Gastrocnemius medialis (tissue), 4 donors: Measurements from ENCODE around the gene AJAP1. TPM values are rescaled to one million over a fixed set of nuclear protein-coding genes. Genes with fewer than 3 reads are reported as not detected.

Experiments used
- ATAC-seq, 2 donors: fragments of 150-250 bp; one replicate each; pipeline ENCODE4 v1.9.1; 2016
- DNase-seq, 2 donors: peaks; one replicate each; pipeline ENCODE4 v3.0.0-alpha.2; 2019
- H3K27ac ChIP-seq, 4 donors: fragments of 200-600 bp; sonication (generic); 1 replicate in 1 of 4; 2 replicates in 3 of 4; pipeline ENCODE4 v1.5.1; 2016 to 2018; ENCODE audit warnings: mild to moderate bottlenecking in 2 of 4, moderate library complexity in 1 of 4
- H3K27me3 ChIP-seq, 3 donors: fragments of 200-600 bp; sonication (generic) in 2 of 3; 1 replicate in 1 of 3; 2 replicates in 2 of 3; pipeline versions ENCODE4 v1.5.1 to v1.6.0; 2016 to 2019; ENCODE audit warnings: mild to moderate bottlenecking in 1 of 3, moderate library complexity in 1 of 3
- H3K36me3 ChIP-seq, 2 donors: fragments of 200-600 bp; sonication (generic) in 1 of 2; one replicate each; pipeline ENCODE4 v1.5.1; 2017 to 2018
- H3K4me1 ChIP-seq, 2 donors: fragments of 200-600 bp; sonication (generic) in 1 of 2; one replicate each; pipeline ENCODE4 v1.5.1; 2016 to 2017; ENCODE audit warnings: mild to moderate bottlenecking in 2 of 2
- H3K4me3 ChIP-seq, 4 donors: fragments of 200-600 bp; sonication (generic) in 3 of 4; 1 replicate in 1 of 4; 2 replicates in 3 of 4; pipeline ENCODE4 v1.5.1; 2016 to 2019; ENCODE audit warnings: mild to moderate bottlenecking in 2 of 4
- H3K9me3 ChIP-seq, 3 donors: fragments of 200-600 bp; sonication (generic) in 2 of 3; 1 replicate in 1 of 3; 2 replicates in 2 of 3; pipeline ENCODE4 v1.5.1; 2016 to 2019
- CTCF ChIP-seq, 5 experiments: fragments of 450-650 bp in 3 of 5; fragments of 200-600 bp in 2 of 5; sonication (generic) in 2 of 5; IDR thresholded peaks in 4 of 5; conservative IDR thresholded peaks in 1 of 5; 1 replicate in 4 of 5; 2 replicates in 1 of 5; pipeline ENCODE4 v1.5.1; 2016 to 2019; ENCODE audit warnings: antibody characterized with exemption in 5 of 5, mild to moderate bottlenecking in 3 of 5, moderate library complexity in 3 of 5
- POLR2A ChIP-seq, 2 donors: fragments of 450-650 bp; IDR thresholded peaks; one replicate each; pipeline ENCODE4 v1.6.1; 2017; ENCODE audit warnings: antibody characterized with exemption in 2 of 2, mild to moderate bottlenecking in 2 of 2, moderate library complexity in 2 of 2
- in situ Hi-C, 4 donors: fragments of 200-750 bp; cut with MboI; loops; one replicate each; pipeline versions ENCODE4 v1.15.0 to v1.8.0; 2017; ENCODE audit warnings: low sequenced_read_pairs in 4 of 4
- intact Hi-C: fragments of 100-400 bp; cut with DNase I; formaldehyde crosslinking; loops from one replicate; pipeline ENCODE4 v1.15.1; 2023; ENCODE audit warnings: low total_unique reads
- total RNA-seq, 4 donors: library from RNA; depleted of rRNA; stranded (reverse); fragments of >200 nt; gene quantifications; one replicate each; pipeline versions ENCODE4 v1.1.0 to v1.2.3, GENCODE V29; 2016

Gene AJAP1
- total RNA-seq, 4 donors from 2014 or later = 0.03 to 0.18 (median 0.05) TPM; not detected in 1

- DNase-seq = no peak
- Histone ChIP-seq H3K27ac (no peak overlapping the region), H3K27me3 (peaks cover 35 to 50% (median 45%) of the 10 kb centered on the region in 3 donors), H3K36me3 (no peaks in the 10 kb centered on the region), H3K4me1 (no peaks in the 10 kb centered on the region), H3K9me3 (no peaks in the 10 kb centered on the region), H3K4me3 (no peak overlapping the region)
- TF ChIP-seq POLR2A (IDR thresholded peaks at IDR 0.05) = no peak
- TF ChIP-seq CTCF (IDR thresholded peaks at IDR 0.05 in 4 of 5, conservative IDR thresholded peaks at IDR 0.05 in 1 of 5) = no peak
- intact Hi-C loops (no loop called here), in situ Hi-C loops (loop anchor here in 1 of 4 donors (10.0 kb wide), 1 partner anchor 122 kb away; no protein-coding TSS in a partner anchor)
- no peak for ATAC-seq
Observed at GRCh38 chr1:4653328-4653660, 1.1 kb upstream of the AJAP1 start.

- Histone ChIP-seq H3K4me3 (peak overlapping the region in 1 of 4 donors; percentile 21), H3K9me3 (no peaks in the 10 kb centered on the region), H3K27ac (no peak overlapping the region), H3K36me3 (no peaks in the 10 kb centered on the region), H3K27me3 (peaks cover 37 to 57% (median 55%) of the 10 kb centered on the region in 3 donors), H3K4me1 (no peaks in the 10 kb centered on the region)
- intact Hi-C loops (no loop called here), in situ Hi-C loops (loop anchor here in 1 of 4 donors (10.0 kb wide), 1 partner anchor 120 kb away; no protein-coding TSS in a partner anchor)
- TF ChIP-seq CTCF (IDR thresholded peaks at IDR 0.05 in 4 of 5, conservative IDR thresholded peaks at IDR 0.05 in 1 of 5) (no peak), POLR2A (IDR thresholded peaks at IDR 0.05) (no peak)
- ATAC-seq (no peak), DNase-seq (no peak)
Observed at GRCh38 chr1:4654764-4655673, 610 bp downstream of the AJAP1 start.

- in situ Hi-C loops = loop anchor here in 1 of 4 donors (10.0 kb wide), 1 partner anchor 119 kb away; no protein-coding TSS in a partner anchor
- intact Hi-C loops = no loop called here
- DNase-seq (peak in 1 of 2 donors; percentile 8), ATAC-seq (no peak)
- H3K4me3 ChIP-seq = peak overlapping the region in 1 of 4 donors; percentile 21
- H3K4me1 ChIP-seq = no peaks in the 10 kb centered on the region
- no peaks in the 10 kb centered on the region for H3K36me3 ChIP-seq
- no peaks in the 10 kb centered on the region for H3K9me3 ChIP-seq
- H3K27ac ChIP-seq = no peak overlapping the region
- TF ChIP-seq CTCF (IDR thresholded peaks at IDR 0.05 in 4 of 5, conservative IDR thresholded peaks at IDR 0.05 in 1 of 5) (no peak), POLR2A (IDR thresholded peaks at IDR 0.05) (no peak)
- peaks cover 37 to 56% (median 49%) of the 10 kb centered on the region in 3 donors for H3K27me3 ChIP-seq
Observed at GRCh38 chr1:4655674-4656532, 1.5 kb downstream of the AJAP1 start.

- in situ Hi-C loops = loop anchor here in 1 of 4 donors (10.0 kb wide), 1 partner anchor 118 kb away; no protein-coding TSS in a partner anchor
- ATAC-seq (no peak), DNase-seq (no peak)
- H3K27me3 ChIP-seq = peaks cover 37 to 61% (median 49%) of the 10 kb centered on the region in 3 donors
- no peak overlapping the region for H3K27ac ChIP-seq
- intact Hi-C loops = no loop called here
- no peaks in the 10 kb centered on the region for H3K4me1 ChIP-seq
- no peak overlapping the region for H3K4me3 ChIP-seq
- no peaks in the 10 kb centered on the region for H3K36me3 ChIP-seq
- TF ChIP-seq CTCF (IDR thresholded peaks at IDR 0.05 in 4 of 5, conservative IDR thresholded peaks at IDR 0.05 in 1 of 5) = no peak
- TF ChIP-seq POLR2A (IDR thresholded peaks at IDR 0.05) = no peak
- H3K9me3 ChIP-seq = no peaks in the 10 kb centered on the region
Observed at GRCh38 chr1:4656533-4657140, 2.2 kb downstream of the AJAP1 start.
